ENCODE data around the gene DNAJB12.
"Not testable (repeated sequence)": the region's sequence is repeated elsewhere in the genome, so short reads cannot be mapped to it uniquely, and the experiment has no call there.

DNA sequence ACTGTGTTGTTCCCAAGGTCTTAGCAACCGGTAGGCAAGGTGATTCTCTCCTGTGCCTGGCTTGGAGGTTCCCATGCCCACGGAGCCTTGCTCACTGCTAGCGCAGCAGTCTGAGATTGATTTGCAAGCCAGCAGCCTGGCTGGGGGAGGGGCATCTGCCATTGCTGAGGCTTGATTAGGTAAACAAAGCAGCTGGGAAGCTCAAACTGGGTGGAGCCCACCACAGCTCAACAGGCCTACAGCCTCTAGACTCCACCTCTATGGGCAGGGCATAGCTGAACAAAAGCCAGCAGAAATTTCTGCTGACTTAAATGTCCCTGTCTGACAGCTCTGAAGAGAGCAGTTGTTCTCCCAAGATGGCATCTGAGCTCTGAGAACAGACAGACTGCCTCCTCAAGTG lies 40.9 kb upstream of the DNAJB12 start:
- not testable (repeated sequence) for TF ChIP-seq CTCF (IDR thresholded peaks at IDR 0.05; ENCODE audit: borderline replicate concordance, extremely low read depth, low read length, poor library complexity, severe bottlenecking); EZH2 (IDR thresholded peaks at IDR 0.05; ENCODE audit: borderline replicate concordance, low read depth, low read length, severe bottlenecking)
